Pancreas (tissue), 10 donors: ENCODE measurements around the gene EIF3K. TPM values are rescaled to one million over a fixed set of nuclear protein-coding genes. Genes with fewer than 3 reads are reported as not detected.

Experiments
- ATAC-seq, 4 donors: fragments of 200-7000 bp; cut with Tn5 transposase; one replicate each; pipeline versions ENCODE4 v1.8.0 to v1.9.1; 2020; ENCODE audit warnings: mild to moderate bottlenecking in 4 of 4, moderate library complexity in 4 of 4
- DNase-seq, 6 donors: peaks; one replicate each; pipeline ENCODE4 v3.0.0-alpha.2; 2020
- FAIRE-seq: peaks from 2 replicates; lab custom pipeline; 2012; peaks lifted over from hg19 to GRCh38; lab: Jason Lieb, UNC
- H3K27ac ChIP-seq, 4 donors: fragments of 200-600 bp; sonication (generic); 1 replicate in 3 of 4; 2 replicates in 1 of 4; pipeline versions ENCODE4 v1.5.0 to v1.8.0; 2020
- H3K27me3 ChIP-seq, 4 donors: fragments of 200-600 bp; one replicate each; pipeline ENCODE4 v1.8.0; 2021
- H3K36me3 ChIP-seq, 3 donors: fragments of 200-600 bp; sonication (generic) in 1 of 3; one replicate each; pipeline versions ENCODE4 v1.5.0 to v1.8.0; 2020 to 2021
- H3K4me1 ChIP-seq, 3 donors: fragments of 200-600 bp; one replicate each; pipeline ENCODE4 v1.8.0; 2021
- H3K4me3 ChIP-seq, 4 donors: fragments of 200-600 bp; sonication (generic) in 2 of 4; one replicate each; pipeline versions ENCODE4 v1.5.0 to v1.8.0; 2020 to 2021
- H3K9me3 ChIP-seq, 4 donors: fragments of 200-600 bp; one replicate each; pipeline ENCODE4 v1.8.0; 2021
- WGBS, 2 donors: extraction: QIAGEN DNeasy Blood & Tissue Kit; methylation state at CpG; one replicate each; pipeline ENCODE4 v1.1.7; 2013; 5-methylcytosine and 5-hydroxymethylcytosine counted together
- intact Hi-C, 3 donors: fragments of 100-400 bp; cut with DNase I; formaldehyde crosslinking; loops; one replicate each; pipeline versions ENCODE4 v1.11.1 to v1.14.2; 2022
- polyA plus RNA-seq, 2 donors: library from polyadenylated mRNA; stranded (reverse); fragments of 200-250 nt; gene quantifications; one replicate each; pipeline ENCODE4 v1.2.3, GENCODE V29; 2013
- total RNA-seq, 6 donors: library from RNA; stranded (reverse); fragmentation: NEBNext Ultra II Directional in 4 of 6; extraction: Animal tissue kit (Norgen Biotek cat#: 25700) in 4 of 6; gene quantifications; one replicate each; pipeline versions ENCODE4 v1.2.1 to v1.2.4, GENCODE V29; 2021 to 2023
- TF ChIP-seq, protein P1 (sequence below), 4 donors: fragments of 200-600 bp; sonication (generic) in 3 of 4; IDR thresholded peaks; one replicate each; pipeline versions ENCODE4 v1.5.0 to v1.8.0; 2021; ENCODE audit warnings: antibody characterized with exemption in 4 of 4
- donor health status: healthy with polysubstance abuse.
- donor health status: DM: no; HTN: no; CAD: no; lungs with moderate emphysema.
- donor health status: DM: no; HTN: no; CAD: no.
- donor health status: control.
- donor health status: control.
- donor health status: Bipolar disorder and iron deficiency.
- donor health status: DM: yes; HTN: yes; CAD: no.
- donor health status: DM: no; HTN: no; CAD: no.
- donor health status: DM: no; HTN: no; CAD: no.
- donor health status: DM: yes; HTN: yes; CAD: no.

Gene EIF3K
- total and polyA plus RNA-seq, 8 donors: 93.5 to 162 (median 131) TPM

- peak overlapping the region; percentile 10 to 93 (median 65) for H3K27ac ChIP-seq
- no peaks in the 10 kb centered on the region for H3K27me3 ChIP-seq
- peak in 1 of 6 donors; percentile 17 for DNase-seq
- H3K36me3 ChIP-seq: no peaks in the 10 kb centered on the region
- 66 to 70% methylated on average over 8 of the region's 8 CpGs for WGBS, 2 donors
- no peaks in the 10 kb centered on the region for H3K9me3 ChIP-seq
- intact Hi-C loops: no loop called here
- peaks cover 72 to 91% (median 83%) of the 10 kb centered on the region in 3 donors for H3K4me1 ChIP-seq
- FAIRE-seq: no peak
- no peak for ATAC-seq
- TF ChIP-seq, protein P1, sequence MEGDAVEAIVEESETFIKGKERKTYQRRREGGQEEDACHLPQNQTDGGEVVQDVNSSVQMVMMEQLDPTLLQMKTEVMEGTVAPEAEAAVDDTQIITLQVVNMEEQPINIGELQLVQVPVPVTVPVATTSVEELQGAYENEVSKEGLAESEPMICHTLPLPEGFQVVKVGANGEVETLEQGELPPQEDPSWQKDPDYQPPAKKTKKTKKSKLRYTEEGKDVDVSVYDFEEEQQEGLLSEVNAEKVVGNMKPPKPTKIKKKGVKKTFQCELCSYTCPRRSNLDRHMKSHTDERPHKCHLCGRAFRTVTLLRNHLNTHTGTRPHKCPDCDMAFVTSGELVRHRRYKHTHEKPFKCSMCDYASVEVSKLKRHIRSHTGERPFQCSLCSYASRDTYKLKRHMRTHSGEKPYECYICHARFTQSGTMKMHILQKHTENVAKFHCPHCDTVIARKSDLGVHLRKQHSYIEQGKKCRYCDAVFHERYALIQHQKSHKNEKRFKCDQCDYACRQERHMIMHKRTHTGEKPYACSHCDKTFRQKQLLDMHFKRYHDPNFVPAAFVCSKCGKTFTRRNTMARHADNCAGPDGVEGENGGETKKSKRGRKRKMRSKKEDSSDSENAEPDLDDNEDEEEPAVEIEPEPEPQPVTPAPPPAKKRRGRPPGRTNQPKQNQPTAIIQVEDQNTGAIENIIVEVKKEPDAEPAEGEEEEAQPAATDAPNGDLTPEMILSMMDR (IDR thresholded peaks at IDR 0.05): no peak
- H3K4me3 ChIP-seq: no peak overlapping the region
Measured at GRCh38 chr19:38657633-38658222, 38.7 kb downstream of the EIF3K start.

DNA sequence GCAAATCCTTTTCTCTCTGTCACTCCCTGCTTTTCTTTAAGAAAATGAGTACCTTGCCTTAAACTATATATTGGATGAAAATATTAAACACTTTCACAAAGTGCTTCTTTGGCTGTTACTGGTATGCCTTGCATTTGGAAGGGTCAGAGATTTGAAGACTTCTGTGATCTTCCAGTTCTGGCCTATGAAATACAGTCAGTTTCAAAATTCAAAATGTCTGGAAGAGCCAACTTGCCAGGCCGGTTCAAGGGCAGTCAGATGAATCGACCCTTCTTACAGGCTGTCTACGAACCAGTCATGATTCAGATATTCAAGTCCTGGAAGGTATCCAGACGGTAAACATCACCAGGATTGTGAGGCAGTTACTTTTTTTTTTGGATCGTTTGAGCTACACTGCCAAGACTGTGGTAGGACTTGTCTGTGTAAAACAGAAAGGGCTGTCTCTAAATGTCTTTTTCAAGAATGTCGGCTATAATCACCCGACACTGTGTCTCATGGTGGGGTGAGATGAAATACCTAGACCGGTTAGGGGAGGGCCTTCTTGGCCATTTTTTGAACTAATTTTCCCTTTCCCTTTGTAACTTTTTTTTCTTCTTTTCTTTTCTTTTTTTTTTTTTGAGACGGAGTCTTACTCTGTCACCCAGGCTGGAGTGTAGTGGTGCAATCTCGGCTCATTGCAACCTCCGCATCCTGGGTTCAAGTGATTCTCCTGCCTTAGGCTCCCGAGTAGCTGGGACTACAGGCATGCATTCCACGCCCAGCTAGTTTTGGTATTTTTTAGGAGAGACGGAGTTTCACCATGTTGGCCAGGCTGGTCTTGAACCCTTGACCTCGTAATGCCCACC, 39.7 kb downstream of the EIF3K start:
- peak; percentile 82 to 87 (median 84) for ATAC-seq
- Histone ChIP-seq H3K9me3 (no peaks in the 10 kb centered on the region), H3K27me3 (no peaks in the 10 kb centered on the region), H3K4me3 (peak overlapping the region in 1 of 4 donors; percentile 4), H3K4me1 (peaks cover 78 to 91% (median 83%) of the 10 kb centered on the region in 3 donors), H3K36me3 (no peaks in the 10 kb centered on the region), H3K27ac (peak overlapping the region; percentile 30 to 93 (median 65))
- TF ChIP-seq, protein P1 (IDR thresholded peaks at IDR 0.05): no peak
- 15 to 16% methylated on average over 15 of the region's 15 CpGs for WGBS, 2 donors
- DNase-seq: peak in 4 of 6 donors; percentile 42 to 81 (median 72)
- intact Hi-C loops: no loop called here
- FAIRE-seq: peak; percentile 97

- DNase-seq: no peak
- Histone ChIP-seq H3K36me3 (no peaks in the 10 kb centered on the region), H3K4me1 (peaks cover 80 to 92% (median 85%) of the 10 kb centered on the region in 3 donors), H3K27me3 (no peaks in the 10 kb centered on the region), H3K9me3 (no peaks in the 10 kb centered on the region), H3K27ac (peak overlapping the region in 3 of 4 donors; percentile 48 to 93 (median 82)), H3K4me3 (no peak overlapping the region)
- intact Hi-C loops: loop anchor here in 1 of 3 donors (10.0 kb wide), 1 partner anchor 54 kb away; no protein-coding TSS in a partner anchor
- TF ChIP-seq, protein P1 (IDR thresholded peaks at IDR 0.05): no peak
- no peak for FAIRE-seq
- ATAC-seq: no peak
- 85% methylated on average over 9 of the region's 9 CpGs for WGBS, 2 donors
Measured at GRCh38 chr19:38660724-38661123, 41.7 kb downstream of the EIF3K start.

- intact Hi-C loops: loop anchor here in 1 of 3 donors (10.0 kb wide), 1 partner anchor 54 kb away; no protein-coding TSS in a partner anchor
- Histone ChIP-seq H3K36me3 (no peaks in the 10 kb centered on the region), H3K9me3 (no peaks in the 10 kb centered on the region), H3K27ac (peak overlapping the region in 3 of 4 donors; percentile 48 to 93 (median 82)), H3K4me3 (no peak overlapping the region), H3K4me1 (peaks cover 75 to 96% (median 88%) of the 10 kb centered on the region in 3 donors), H3K27me3 (no peaks in the 10 kb centered on the region)
- WGBS, 2 donors: 34 to 41% methylated on average over 7 of the region's 7 CpGs
- no peak for ATAC-seq
- TF ChIP-seq, protein P1 (IDR thresholded peaks at IDR 0.05): no peak
- peak in 1 of 6 donors; percentile 22 for DNase-seq
- FAIRE-seq: no peak
Measured at GRCh38 chr19:38661136-38661535, 42.1 kb downstream of the EIF3K start.
